NCI-H2196 (cell line): ENCODE data around the gene NBEAL2.

Experiments
- DNase-seq: peaks from one replicate; lab custom pipeline; 2025; ENCODE audit not compliant: unreplicated experiment; lab: John Stamatoyannopoulos, UW

The NBEAL2 gene

DNA sequence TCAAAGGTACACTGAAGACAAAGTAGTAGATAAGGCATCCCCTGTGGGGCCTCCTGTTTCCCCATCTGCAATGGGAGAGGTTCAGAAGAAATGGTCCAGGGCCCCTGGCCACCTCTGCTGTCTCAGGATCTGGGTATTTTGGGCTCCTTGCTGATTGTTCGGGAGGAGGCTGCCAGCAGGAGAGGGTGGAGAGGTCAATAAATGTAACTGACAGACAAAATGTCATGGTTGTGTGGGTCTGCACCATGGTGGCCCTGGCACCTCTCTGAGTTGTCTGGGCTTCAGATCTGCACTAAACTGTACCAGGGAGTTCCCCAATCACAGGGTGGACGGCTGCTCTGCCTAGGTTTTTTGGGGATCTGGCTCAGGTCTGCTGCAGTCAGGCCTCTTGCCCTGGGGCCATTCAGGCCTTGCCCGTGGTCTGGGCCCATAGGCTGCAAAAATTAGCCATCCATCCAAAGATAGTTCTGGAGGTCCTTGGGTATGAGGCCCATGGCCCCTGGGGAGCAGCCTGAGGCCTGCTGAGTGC is 7.4 kb downstream of the NBEAL2 start:
- no peak for DNase-seq

DNA sequence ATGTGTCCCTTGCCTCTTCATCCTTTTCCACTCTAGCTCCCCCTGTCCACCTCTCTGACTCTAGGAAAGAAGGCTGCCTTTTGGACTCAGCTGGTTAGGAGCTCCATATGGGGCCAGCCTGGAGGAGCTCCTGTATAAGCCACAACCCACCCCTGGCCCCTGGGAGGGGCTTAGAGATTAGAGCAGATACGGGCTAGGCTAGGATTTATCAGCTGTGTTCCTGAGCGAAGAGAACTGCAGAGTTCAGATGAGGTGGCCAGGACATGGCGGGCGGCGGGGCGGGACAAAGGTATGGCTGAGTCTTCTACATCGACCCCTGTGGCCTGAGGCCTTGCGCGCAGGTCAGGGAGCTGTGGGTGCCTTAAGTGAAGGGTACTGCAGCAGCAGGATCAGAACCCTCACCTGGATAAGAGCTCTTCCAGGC is 7.9 kb downstream of the NBEAL2 start:
- no peak for DNase-seq

DNA sequence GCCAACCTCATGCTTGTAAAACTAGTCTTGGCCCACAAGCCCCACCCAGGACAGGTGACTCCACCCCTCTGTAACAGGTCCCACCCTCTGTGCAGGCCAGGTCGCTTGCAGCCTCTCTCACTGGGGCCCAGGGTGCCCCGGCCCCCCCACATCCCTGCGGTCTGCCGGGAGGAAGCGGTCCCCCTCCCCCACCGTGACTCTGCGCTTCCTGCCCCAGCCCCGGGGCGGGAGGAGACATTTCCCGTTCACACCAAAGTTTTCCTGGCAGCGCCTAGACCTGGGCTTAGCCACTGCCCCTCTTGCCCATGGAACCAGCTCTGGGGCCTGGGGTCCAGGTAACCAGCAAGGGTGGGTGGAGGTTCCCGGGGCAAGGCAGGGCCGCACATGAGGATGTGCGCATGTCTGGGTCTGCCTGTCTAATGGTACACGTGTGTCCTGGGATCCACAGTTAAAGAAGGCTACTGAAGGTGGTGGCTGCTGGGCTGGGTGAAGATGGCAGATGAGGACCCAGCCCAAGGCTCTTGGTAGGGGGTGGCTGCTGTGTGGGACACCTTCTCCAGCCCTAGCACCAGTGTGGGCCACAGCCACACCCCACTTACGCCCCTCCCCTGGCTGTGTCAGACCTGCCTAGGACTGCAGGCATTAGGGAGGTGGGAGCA is 8.4 kb downstream of the NBEAL2 start:
- no peak for DNase-seq

DNA sequence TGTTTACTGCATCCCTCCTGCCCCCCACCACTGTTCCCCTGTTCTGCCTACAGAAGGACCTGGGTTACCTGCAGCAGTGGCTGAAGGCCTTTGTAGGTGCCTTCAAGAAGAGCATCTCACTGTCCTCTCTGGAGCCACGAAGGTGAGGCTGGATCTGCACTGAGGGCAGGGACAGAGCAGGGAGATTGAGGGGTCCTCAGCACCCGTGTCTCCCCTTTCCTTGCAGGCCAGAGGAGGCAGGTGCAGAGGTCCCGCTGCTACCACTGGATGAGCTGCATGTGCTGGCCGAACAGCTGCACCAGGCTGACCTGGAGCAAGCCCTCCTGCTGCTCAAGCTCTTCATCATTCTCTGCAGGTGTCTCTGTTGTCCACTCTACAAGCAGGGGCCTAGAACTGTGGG is 9.2 kb downstream of the NBEAL2 start:
- no peak for DNase-seq

DNA sequence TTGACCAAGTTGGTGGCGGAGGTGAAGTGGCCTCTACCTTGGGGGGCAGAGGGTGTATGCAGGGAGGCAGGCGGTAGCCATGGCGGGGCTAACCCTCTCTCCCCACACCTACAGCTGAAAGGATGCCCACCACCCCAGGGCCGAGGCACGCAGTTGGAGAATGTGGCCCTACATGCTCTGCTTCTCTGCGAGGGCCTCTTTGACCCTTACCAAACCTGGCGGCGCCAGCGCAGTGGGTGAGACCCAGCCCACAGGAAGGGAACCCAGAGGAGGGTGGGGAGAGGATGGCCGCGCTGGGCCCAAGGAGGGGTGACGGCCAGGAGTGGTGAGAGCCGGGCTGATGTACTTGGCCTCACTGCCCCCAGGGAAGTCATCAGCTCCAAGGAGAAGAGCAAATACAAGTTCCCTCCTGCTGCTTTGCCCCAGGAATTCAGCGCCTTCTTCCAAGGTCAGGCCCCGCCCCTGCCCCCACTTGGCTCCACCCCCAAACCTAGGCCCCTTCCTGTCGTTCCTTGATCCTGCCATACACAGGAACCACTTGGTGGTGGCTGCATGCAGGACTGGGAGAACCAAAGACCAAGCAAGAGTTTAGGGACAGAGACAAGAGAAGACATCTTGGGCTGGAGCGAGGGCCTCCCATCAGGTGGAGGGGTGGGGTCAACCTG is 9.8 kb downstream of the NBEAL2 start:
- DNase-seq = no peak

DNA sequence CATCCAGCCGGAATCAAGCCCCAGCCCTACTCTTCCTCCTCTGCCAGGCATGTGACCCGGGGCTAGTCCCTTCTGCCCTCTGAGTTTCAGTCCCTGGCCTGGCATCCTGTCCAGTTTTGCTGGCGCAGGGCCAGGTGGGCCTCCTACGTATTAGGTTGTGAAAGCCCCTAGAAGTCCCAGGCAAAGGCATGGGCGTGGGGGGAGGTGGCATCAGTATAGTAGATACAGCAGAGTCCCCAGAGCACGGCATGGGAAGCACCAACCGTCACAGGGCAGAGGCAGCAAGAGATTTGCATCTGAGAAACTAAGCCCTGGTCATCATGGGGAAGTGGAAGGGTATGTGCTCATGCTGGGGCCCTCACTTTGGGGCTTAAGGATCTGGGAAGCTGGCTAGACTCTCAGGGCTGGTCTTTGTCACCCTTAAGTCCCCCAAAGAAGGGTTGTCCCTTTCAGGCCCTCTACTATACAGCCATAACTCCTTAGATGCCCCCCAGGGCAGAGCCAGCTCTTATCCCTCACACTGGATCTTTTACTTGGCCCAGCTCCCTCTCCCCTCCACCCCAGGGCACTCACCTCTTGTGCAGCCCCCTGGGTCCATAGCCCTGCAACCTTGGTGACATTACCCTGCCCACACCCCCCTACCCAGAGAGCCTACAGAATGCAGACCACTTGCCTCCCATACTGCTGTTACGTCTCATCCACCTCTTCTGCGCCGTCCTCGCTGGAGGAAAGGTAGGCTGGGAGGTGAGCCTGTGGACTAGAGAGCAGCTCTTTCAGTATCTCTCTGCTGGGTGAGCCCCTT is 11.3 kb downstream of the NBEAL2 start:
- DNase-seq = no peak

DNA sequence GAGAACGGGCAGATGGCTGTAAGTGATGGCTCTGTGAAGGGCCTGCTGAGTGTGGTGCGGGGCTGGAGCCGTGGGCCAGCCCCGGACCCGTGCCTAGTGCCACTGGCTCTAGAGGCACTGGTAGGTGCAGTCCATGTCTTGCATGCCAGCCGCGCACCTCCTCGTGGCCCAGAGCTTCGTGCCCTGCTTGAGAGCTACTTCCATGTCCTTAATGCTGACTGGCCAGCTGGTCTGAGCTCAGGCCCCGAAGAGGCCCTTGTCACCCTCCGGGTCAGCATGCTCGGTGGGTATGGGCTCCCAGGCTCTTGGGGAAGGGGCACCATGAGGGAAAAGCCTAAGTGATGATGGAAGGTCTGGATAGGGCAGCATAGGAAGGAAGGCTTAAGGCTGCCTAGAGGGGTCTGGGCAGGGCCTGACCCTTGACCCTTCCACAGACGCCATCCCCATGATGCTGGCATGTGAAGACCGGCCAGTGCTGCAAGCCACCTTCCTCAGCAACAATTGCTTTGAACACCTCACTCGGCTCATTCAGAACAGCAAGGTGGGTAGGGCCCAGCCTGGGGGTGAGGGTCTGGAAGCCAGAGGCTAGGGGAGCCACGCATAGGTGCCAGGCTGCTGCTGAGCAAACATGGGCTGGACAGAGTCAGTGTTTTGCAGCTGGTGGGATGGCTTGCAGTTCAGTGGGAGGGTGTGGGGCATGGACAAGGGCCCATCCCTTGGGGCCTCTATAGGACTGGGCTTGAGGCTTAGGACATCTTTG is 12.1 kb downstream of the NBEAL2 start:
- DNase-seq = no peak

DNA sequence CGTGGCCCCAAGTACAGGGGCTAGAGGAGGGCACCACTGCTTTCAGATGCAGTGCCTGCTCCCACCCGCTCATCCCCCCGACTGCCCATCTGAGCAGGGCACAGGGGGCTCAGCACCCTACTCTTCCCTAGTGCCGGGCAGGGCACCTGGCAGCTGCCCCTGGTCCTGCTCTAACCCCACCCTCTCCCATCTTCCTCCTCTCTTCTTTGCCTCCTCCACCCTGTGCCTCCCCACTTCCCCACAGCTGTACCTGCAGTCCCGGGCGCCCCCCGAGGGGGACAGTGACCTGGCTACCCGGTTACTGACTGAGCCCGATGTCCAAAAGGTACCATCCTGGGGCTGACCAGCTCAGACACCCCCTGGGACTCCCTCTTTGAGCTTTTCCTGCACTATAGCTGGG is 12.8 kb downstream of the NBEAL2 start:
- DNase-seq = no peak

DNA sequence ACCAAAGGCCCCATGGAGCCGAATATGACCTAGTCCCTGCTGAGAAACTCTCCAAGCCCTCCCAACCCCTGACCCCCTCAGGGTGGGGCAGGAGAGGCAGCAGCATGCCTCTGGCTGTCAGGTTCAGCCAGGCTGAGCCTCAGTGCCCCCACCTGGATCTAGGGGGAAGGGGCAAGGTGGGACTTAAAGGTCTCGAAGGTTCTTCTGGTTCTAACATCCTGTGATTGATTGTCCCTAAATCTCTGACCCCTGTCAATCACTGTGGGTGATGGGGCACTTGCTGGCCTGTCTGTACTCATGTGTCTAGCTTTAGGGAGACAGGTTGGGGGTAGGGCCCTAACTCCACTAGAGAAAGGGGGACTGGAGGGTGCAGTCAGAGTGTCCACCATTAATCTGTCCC is 13.8 kb downstream of the NBEAL2 start:
- DNase-seq = no peak

DNA sequence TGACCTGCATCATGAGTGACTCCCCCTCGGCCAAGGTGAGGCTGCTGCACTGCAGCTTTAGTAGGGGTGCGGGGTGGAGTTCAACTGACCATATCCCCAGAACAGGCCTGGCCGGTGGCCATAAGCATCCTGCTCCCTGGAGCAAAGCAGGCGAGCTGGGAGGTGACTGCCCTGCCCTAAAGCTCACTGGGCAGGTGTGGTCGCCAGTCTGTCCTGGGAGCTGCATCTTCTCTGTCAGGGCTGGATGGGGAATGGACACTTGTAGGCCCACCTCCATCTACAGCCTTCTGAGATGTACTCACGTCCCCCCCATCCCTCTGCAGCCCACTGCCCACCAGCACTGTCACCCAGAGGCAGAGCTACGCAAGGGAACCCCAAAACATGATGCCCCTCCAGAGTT is 14.5 kb downstream of the NBEAL2 start:
- DNase-seq = no peak

DNA sequence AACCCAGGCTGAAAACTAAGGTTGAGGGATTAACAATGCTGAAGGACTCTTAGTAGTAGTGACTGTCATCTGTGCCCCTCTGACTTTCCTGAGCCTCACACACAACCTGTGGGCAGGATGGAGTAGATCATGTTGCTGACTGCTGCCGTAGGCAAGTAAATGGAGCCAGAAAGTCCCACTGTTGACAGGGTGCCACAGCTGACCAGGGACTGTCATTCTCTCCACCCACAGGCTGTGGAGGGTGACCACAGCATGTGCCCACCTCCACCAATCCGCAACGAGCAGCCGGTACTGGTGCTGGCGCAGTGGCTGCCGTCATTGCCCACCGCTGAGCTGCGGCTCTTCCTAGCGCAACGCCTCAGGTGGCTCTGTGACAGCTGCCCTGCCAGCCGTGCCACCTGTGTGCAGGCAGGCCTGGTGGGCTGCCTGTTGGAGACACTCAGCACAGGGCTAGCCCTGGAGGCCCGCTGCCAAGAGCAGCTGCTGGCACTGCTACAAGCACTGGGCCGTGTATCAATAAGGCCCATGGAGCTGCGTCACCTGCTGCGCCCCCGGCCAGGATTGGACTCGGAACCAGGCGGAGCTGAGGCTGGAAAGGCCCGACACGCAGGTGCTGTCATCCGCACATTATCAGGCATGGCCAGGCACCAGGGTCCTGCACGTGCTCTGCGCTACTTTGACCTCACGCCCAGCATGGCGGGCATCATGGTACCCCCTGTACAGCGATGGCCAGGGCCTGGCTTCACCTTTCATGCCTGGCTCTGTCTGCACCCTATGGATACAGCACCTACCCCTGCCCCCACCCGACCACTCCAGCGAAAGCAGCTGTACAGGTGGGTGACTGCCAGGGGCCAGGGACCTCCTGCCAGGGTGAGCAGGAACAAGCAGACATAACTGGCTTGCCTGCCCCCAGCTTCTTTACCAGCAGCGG is 15.6 kb downstream of the NBEAL2 start:
- no peak for DNase-seq

DNA sequence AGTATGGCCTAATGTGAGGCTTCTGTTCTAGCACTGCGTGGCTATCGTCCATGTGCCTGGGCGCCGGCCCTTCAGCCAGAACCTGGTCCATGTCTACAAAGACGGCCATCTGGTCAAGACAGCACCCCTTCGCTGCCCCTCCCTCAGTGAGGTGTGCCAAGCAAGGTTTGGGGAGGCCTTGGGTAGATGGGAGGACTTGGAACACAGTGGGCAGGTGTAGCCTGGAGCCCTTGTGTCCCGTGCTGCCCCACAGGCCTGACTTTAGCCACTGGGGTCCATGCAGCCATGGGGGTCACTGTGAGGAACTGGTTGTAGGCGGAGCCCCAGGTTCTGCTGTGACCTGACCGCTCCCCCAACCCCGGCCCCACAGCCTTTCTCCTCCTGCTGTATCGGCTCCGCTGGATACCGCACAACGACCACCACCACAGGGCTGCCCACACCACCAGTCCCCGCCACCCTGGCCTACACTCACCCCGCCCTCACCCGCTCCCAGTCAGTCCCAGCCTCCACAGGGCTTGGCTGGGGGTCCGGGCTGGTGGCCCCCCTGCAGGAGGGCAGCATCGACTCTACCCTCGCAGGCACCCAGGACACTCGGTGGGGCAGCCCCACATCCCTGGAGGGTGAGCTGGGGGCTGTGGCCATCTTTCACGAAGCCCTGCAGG is 16.6 kb downstream of the NBEAL2 start:
- DNase-seq = no peak

DNA sequence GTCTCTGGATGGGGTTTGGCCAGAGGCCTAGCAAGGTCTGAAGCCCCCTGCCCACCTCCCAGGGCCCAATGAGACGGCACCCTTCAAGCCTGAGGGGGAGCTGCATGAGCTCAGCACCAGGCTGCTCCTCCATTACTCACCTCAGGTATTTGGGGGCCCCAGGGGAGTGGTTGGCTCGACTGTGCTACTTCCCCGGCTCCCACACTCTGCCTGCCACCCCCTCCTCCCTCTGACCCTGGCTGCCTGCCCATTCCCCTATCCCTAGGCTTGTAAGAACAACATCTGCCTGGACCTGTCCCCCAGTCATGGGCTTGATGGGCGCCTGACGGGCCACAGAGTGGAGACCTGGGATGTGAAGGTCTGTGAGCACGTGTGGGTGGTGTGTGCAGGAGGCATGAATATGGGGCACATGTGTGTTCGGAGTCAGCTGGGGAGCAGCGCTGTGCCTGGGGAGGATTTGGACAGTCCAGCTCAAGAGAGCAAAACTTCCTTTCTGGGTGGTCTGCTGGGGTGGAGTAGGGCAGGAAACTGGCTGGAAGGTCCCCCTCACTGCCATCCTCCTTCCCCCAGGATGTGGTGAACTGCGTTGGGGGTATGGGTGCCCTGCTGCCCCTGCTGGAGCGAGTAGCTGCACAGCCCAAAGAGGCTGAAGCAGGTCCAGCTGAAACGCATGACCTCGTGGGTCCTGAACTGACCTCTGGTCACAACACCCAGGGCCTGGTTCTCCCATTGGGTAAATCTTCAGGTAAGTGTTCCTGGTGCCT is 17.4 kb downstream of the NBEAL2 start:
- no peak for DNase-seq

DNA sequence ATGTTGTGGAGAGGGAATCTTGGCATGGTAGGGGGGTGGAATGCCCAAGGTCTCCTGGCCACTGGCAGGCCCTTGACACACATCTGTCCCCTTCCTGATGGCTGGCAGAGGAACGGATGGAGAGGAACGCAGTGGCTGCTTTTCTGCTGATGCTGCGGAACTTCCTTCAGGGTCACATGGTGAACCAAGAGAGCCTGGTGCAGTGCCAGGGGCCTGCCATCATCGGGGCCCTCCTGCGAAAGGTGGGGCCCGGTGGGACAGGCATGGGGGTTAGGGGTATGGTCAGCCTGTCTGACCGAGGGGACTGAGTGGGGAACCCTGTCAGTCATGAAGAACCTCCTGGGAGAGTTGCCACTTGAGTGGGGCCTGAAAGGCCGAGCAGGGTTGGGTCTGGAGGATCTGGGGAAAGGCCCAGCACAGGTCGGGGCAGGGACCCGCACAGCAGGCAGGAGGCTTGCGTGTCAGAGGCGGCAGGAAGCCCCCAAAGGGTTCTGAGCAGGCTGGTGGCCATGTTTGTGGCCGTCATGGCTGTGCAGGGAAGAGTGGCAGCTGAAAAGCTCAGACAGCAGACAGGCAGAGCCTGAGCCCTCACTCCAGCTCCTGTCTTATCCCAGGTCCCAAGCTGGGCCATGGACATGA is 18.1 kb downstream of the NBEAL2 start:
- DNase-seq = no peak

DNA sequence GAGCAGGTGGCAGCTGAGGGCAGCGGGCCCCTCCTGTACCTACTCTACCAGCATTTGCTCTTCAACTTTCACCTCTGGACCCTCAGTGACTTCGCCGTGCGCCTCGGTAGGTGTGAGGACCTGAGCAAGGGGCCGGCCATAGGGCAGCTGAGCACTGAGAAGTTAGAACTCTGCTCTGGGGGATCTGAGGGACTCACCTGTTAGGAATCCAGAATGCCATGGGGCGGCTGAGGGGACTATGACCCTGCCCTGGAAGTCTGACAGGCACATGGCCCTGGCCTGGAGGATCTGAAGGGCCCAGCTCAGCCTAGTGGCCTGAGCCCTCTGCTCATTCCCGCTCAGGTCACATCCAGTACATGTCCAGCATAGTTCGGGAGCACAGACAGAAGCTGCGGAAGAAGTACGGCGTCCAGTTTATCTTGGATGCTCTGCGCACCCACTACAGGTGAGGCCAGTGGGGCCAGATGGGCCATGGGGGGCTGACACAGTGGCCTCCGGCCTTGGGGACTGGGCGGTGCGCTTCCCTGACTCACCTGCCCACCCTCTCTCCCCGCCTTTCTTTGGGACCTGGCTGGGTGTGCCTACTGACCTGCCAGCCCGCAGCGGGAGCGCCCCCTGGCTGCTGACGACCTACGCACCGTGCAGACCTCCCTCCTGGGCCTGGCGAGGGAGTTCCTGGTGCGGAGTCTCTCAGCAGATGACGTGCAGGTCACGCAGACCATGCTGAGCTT is 18.8 kb downstream of the NBEAL2 start:
- peak; percentile 1 for DNase-seq

DNA sequence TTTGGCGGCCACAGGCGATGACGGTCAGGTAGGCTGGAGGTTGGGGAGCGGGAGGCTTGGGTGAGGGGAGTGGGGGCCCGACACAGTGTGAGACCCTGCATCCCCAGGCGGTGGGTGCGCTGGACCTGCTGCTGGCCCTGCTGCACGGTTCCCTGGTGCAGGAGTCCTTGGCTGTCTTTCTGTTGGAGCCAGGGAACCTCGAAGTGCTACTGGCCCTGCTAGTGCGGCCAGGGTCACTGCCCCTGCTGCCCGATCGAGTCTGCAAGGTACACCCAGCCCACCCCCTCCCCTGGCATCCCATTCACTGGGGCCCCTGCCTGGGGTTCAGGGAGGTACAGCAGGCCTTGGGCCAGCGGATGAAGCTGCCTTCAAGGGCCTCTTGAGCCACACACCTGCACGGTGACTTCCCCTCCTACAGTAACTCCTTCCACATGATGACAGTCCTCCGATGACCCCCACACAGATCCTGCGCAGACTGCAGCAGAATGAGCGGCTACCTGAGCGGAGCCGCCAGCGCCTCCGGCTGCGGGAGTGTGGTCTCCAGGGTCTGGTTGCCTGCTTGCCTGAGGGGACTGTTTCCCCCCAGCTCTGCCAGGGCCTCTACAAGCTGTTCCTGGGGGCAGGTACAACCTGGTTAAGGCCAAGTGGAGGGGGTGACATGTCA is 19.5 kb downstream of the NBEAL2 start:
- no peak for DNase-seq

DNA sequence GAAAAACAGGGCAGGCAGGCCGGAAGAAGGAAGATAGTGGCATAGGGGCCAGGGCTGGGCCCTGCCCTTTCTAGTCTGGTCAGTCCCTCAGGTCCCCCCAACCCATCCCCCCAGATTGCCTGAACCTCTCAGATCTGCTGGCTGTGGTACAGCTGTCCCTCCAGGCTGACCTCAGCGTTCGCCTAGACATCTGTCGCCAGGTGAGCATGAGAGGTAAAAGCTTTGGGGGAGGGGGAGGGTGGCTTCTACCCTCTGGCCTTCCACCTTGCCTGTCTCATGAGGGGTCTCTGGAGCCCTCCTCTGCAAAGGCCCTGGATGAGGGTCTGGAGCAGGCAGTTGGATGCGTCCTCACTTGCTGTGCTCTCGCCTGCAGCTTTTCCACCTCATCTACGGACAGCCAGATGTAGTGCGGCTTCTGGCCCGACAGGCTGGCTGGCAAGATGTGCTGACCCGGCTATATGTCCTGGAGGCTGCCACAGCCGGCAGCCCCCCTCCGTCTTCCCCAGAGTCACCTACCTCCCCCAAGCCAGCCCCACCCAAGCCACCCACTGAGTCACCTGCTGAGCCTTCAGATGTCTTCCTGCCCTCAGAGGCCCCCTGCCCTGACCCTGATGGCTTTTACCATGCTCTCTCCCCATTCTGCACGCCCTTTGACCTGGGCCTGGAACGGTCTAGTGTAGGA is 20.2 kb downstream of the NBEAL2 start:
- DNase-seq = no peak
